ENCODE measurements around the gene SYPL1.
"Not testable (repeated sequence)": the region's sequence is repeated elsewhere in the genome, so short reads cannot be mapped to it uniquely, and the experiment has no call there.

Gene SYPL1

DNA sequence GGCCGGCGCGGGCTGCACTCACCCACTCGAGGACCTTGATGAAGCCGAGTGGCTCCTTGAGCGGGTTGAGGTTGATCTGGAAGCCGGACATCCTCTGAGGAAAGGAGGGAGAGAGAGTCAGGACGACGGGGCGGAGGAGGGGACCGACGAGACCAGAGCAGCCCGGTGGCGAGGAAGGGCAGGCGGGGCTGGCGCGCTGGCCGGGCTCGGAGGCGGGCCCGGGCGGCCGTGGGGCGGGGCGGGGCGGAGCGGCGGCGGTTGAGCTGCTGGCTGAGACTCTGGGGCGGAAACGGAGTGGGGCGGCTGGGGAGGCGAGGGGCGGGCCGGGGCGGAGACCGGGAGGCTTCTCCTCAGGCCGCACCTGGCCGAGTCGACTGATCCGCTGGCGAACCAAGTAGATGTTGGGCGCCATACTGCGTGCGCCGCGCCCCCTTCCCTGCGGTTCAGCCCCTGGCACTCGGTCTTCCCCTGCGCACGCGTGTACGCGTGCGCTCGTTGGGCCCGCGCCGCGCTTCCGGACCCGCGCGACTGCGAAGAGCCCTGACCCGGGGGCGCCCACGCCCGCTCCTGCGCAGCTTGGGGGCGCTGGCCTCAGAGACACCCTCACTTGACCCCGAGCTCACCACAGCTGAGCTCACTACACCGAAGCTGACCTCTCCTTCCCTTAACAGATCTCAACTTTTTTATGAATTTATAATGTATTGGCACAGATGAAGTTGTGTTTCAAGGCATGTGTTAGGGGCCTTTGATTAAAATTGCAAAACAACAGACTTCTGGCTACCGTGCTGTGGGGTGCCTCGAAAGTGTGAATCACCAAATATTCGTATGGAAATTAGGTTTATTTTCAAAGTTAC lies at the start of gene SYPL1:
SYPL1 (minus strand) TSS at position 195 of the 854 bp plus-strand sequence; CDS start at position 91, 104 bp downstream.
- DNase-seq = peak; percentile 86 to 89

DNA sequence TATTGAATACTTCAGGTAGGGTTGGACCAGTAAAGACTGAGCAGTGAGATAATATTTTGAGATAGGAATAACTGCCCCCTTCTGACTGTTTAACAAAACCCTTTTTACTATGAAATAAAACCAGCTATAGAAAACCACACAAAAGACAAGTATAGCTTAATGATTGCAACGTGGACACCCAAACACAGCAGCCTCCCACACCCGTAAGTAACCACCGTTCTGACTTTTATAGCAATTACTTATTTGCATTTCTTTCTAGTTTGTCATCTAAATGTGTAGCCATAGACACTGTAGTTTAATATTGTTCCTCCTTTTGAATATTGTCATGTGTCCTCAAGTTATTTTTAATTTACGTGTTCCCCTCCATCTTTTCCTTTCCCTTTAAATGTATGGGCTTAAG lies 42.9 kb upstream of the SYPL1 start:
- no peak for DNase-seq

DNA sequence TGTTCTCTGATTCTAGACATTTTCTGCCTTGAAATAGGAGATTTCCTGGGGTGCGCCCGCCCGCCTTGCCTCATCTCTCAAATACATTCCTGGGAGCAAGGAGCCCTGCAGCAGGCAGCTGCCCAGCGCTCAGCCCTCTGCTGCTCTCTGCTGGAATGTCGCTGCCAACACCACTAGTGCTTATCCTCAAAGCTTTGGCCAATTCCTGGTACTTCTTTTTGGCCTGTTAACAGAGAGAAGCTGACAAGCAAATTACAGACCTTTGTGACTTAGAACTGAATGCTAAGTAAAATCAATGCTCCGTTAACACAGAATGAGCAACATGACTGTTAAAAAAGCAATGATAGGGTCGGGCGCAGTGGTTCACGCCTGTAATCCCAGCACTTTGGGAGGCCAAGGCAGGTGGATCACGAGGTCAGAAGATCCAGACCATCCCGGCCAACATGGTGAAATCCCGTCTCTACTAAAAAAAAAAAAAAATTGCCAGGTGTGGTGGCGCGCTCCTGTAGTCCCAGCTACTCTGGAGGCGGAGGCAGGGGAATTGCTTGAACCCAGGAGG lies 41.9 kb upstream of the SYPL1 start:
- peak; percentile 18 to 81 for DNase-seq

DNA sequence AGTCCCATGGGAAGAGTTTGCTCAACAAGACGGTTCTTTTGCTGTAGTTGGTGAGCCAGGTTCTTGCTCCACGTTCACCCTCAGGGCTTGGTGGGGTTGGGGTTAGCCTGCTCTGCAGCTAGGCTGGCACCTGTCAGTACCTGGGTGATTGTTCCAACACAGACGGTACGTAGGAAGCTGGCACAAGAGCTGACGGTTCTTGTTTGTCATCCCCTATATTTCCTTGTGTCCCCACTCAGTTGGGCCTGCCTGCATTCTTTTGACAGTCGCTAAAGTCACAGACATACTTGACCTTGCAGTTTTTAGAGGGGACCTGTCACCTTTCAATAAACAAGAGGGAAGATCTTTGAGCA lies 40.2 kb upstream of the SYPL1 start:
- no peak for DNase-seq

DNA sequence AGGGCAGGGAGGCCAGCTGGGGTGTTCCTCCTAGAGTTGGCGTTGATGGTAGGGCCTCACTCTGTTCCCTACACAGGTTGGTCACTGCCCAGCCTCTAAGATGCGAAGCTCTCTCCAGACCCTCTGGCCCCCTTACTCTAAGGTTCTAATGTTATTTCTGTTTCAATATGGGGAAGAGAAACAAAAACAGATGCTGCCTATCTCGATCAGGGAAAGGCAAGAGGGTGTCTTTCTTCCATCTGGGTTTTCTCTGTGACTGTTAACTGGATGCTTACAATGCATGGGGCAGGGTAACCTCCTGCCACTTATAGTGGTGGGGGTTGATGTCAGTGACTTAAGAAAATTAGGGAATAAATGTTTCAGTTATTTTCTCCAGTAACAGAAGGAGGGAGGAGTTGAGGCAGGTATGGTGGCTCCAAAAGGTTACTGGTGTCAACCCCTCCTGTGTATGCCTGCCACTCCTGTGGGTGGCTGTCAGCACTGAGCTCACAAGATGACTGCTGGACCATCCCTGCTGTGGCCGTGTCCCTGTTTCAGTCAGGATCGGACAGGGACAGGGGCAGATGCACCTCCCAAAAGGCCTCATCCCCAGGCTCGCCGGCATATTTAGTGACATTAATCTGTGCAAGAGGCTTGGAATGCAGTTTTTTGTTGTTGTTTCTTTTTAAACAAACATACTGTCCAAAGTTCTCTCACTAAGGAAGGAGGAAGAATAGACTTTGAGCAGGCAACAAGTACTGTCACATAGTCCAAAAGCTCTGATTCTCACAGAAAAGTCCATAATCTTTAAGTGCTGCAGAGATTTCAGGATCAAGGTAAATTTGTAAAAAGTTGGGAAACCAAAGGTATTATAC lies 39.6 kb upstream of the SYPL1 start:
- no peak for DNase-seq

DNA sequence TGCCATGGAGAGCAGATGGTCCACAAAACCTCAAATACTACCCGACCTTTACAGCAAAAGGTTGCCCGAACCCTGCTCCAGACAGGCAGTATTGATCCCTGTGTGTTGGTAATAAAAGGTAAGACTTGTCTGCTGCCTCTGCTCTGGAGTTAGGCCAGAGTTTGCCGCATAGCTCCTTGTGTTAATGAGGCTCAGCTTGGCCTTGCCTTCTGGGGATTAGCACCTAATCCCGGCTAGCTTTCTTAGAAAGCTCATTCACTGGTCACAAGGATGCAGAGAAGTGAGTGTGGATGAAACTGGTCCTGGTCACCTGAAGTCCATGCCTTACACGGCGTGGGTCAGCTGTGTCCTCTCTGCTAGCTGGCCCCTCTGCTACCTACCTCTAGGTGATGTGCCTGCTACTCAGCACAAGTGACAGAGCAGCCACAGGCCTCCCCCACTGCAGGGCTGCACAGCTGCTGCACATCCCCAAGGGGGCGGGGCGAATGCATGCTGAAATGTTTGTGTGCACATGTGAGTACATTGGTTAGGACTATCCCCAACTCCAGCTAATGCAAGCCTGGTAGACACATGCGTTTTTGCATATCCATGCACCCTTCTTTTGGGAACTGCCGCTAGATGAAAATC lies 31.7 kb upstream of the SYPL1 start:
- DNase-seq = no peak

DNA sequence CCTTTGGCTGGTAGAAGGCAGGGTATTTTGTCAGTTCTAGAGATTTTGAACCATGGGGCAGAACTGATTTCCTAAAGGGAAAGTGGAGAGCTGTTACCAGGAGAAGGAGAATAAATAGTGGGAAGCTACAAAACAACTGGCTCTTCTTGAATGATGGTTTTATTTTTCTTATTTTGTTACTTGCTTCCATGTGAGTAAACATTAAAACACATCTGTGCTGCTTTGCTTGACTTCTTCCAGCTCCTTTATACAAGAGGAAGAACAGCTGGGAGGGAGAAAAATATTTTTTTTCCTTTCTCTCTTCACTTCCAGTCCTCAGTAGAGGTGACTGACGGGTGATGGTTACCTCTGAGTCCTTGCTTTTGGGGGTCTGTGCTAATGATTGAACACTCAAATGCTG lies 30.0 kb upstream of the SYPL1 start:
- DNase-seq = no peak

DNA sequence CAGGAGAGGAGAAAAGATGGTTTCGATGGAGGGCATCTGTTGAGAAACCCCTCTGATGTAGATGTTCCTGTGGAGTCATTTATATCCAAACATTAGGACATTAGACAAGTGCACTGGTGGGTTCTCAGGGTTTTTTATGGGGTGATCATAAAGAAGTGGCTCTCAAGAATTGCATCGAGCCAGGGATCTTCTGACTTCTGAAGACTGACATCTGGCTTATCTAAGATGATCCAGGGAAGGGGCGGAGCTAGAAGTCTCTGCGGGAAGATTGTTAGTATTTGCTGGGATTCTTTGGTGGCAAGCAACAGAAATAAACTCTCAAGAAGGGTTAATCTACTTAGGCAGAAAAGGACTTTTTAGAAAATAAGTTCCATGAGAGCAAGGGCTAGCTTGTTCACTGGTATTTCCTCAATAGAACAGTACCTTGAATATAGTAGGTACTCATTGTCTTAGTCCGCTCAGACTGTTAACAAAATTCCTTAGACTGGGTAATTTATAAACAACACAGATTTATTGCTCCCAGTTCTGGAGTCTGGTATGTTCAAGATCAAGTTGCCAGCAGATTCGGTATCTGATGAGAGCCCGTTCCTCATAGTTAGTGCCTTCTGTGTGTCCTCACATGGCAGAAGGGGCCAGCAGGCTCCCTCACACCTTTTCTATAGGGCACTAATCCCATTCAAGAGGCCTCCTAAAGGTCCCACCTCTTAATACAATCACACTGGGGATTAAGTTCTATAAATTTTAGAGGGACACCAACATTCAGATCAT lies 28.5 kb upstream of the SYPL1 start:
- DNase-seq = no peak

DNA sequence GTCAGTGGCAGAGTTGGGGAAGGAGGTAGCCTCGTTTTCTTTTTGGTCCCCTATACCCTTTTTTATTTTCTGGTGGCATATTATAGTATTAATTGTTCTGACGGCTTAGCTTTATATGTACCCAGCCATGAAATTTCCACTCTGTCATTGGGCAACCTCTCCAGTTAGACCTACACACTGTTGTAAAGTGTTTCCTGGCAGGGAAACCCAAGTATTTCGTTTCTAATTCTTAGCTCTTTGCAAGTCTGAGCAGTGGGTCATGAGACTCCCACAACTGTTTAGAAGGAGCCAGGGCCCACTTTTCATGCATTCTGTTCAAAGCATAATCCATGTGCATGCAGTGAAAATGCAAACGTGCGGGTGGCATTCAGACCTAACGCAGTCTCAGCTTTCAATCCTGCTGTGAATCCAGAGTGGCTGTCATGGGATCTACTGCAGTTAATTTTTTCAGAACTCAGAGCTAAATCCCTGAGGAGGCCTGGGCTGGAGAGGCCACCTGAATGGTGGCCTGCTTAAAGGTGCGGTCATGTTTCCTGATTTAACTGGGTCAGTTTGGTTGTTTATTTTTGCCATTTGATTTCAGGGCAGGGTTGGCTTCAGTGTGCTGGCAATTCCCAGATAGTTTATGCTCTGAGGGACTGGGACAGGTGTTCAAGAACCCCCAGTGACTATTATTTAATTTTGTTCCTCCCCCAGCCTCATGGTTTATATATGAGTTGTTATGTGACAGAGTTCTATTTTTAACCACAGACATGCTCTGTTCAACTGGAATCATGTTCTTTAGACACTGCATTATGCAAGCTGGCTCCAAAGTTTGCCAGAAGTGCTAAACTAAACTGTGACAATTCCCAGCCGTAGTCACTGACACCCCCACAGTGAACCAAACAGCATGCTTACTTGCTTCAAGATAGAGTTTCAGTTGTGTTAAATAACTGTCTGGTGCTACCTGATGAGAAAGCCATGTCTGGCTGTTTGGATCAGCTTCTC lies 27.4 kb upstream of the SYPL1 start:
- DNase-seq = no peak

DNA sequence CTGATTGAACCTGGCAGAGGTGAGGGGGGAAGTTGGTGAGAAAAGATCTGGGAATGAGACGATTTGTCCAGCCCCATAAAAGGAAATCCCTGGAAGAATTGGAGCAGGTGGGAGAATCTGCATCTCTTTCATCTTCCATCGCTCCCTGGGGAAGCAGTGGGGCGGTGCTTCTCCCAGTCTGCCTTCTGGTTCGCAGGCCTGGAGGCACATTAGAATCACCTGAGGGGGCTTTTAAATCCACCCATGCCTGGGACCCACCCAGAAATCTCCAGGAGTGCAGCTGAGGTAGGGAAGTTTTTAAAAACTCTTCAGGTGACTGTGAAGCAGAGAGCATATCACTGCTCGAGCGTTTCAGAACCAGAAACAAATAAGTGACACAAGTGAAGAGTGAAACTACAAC lies 26.7 kb upstream of the SYPL1 start:
- no peak for DNase-seq

DNA sequence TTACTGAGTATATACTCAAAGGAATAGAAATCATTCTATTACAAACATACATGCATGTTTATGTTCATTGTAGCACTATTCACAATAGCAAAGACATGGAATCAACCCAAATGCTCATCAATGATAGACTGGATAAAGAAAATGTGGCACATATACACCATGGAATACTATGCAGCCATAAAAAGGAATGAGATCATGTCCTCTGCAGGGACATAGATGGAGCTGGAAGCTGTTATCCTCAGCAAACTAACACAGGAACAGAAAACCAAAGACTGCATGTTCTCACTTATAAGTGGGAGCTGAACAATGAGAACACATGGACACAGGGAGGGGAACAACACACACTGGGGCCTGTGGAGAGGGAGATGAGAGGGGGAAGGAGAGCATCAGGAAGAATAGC lies 26.1 kb upstream of the SYPL1 start:
- not testable (repeated sequence) for DNase-seq

DNA sequence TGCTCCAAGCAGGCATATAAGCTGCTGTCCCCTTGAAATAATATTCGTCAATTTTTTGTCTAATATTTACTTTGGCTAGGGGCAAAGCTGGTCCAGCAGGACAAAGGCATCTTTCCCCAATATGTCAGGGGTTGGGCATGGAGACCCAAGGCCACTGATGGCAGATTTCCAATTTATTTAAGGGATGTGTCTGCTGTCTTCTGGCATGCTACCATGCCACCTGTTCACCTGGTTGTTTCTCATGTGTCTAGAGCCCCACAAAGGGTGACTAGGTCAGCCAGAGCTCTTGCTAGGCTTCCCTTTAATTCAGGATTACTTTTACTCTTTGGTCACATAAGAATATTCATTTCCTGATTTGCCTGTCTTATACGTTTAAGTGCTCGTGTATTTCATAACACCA lies 22.1 kb upstream of the SYPL1 start:
- DNase-seq = no peak

DNA sequence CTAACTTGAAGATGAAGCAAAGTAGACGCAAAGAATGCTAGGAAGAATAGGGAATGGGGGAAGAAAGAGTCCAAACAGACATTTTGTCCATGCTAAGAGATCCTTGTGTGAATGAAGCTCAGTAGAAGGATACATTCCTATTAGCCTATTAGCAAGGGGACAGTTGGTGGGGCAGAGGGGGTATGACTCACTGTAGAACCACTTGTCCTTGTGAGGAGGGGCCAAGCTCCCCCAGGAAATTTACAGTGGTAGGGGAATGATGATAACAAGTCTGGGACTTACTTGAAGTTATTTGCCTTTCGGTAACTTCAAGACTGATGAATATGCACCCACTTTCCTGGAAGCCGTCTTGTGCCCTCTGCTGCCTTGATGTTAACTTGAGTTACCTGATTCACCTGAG lies 17.2 kb upstream of the SYPL1 start:
- DNase-seq = no peak

DNA sequence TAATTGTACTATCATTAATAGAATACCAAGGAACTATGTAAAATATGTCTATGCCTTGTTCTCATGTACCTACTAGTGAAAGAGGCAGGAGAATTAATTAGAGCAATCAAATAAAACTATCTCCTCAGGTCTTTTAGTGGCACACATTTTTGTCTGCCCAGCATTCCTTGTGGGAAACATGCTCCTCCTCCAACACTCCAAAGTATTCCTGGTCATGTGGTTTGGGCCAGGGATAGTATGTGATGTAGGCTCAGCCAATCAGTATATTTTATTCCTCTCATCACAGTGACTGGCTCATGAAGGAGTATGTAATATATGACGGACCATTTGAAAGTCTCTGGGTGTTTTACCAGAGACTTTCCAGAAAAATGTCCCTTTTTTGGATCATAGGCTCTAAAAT lies 16.7 kb upstream of the SYPL1 start:
- DNase-seq = no peak

DNA sequence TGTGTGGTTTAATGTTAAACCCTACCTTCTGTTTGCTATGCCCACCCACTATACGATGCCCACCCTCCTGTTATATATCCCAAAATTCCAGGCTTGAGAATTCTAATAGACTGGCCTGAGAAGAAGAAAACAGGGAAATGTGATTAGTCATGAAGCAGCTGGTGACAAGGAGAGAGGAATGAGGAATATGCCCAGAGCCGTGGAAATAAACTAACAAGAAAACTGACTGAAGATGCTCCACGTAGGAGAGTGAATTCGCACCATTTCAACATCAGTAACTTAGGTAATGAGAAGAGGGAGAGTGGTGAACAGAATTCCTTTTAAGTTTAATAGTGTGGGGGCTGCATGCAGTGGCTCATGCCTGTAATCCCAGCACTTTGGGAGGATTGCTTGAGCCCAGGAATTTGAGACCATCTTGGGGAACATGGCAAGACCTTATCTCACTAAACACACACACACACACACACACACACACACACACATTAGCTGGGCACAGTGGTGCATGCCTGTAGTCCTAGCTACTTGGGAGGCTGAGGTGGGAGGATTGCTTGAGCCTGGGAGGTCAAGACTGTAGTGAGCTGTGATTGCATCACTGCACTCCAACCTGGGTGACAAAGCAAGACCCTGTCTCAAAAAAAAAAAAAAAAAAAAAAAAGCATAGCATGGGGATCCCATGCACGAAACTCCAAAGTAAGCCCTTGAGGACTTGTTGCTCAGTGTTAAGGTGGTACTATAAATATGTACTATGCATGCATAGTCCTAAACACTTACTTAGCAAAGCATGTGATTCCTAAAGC lies 16.1 kb upstream of the SYPL1 start:
- DNase-seq = no peak

DNA sequence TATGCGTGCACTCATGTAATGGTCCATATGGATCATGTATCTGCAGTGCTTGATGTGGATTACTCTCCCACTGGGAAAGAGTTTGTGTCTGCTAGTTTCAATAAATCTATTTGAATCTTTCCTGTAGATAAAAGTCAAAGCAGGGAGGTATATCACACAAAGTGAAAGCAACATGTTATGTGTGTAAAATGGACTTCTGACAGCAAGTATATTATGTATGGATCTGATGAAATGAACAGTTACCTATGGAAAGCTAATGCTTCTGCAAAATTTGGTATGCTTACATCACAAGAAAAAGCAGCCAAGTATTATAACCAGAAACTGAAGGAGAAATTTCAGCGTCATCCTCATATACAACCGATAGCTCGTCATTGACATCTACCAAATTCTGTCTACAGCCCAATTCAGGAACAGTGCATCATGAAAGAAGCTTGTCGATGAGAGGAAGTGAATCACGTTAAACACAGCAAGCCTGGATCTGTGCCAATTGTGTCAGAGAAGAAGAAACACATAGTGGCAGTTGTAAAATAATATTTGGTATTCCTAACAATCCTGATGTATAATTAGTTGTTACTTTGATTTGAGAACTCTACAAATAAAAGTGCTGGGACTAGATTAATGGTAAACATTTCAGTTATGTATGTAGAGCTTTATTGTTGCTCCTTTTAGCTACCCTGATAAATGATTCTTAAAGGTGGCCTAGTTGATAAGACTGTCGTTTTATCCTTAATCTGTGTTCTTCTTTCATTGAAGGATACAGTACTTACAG lies 14.2 kb upstream of the SYPL1 start:
- DNase-seq = peak in 1 of 2 donors; percentile 56

DNA sequence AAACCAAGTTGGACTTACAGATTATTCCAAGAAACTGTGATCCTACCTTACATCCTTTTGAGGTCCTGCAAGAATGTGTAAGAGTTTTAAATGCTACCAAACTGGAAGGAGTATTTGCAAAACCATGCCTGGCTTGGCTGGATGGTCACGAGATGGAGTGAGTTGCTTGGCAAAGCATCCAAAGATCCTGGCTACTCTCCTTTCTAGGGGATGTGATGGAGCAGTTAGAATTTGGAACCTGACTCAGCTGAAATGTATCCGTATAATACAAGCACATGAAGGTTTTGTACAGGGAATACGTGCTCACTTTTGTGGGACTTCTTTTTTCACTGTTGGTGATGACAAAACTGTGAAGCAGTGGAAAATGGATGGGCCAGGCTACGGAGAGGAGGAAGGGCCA lies 13.3 kb upstream of the SYPL1 start:
- no peak for DNase-seq

DNA sequence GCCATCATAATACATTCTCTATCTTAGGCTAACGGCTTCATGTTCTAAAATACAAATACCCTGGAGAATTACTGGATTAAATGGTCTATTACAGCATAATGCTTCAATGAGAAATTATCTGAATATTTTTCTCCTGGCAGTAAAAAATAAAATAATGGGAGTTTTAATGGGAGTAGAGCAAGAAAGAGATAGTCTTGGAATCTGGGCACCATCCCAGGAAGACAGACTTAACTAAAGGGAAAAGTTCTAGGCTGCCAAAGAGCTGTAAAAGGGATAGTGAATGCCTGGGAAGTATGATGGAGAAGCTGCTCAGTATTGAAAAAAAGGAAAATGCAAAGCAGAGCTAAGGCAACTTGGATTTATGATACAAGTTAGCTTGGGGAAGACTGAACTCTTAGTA lies 12.1 kb upstream of the SYPL1 start:
- no peak for DNase-seq

DNA sequence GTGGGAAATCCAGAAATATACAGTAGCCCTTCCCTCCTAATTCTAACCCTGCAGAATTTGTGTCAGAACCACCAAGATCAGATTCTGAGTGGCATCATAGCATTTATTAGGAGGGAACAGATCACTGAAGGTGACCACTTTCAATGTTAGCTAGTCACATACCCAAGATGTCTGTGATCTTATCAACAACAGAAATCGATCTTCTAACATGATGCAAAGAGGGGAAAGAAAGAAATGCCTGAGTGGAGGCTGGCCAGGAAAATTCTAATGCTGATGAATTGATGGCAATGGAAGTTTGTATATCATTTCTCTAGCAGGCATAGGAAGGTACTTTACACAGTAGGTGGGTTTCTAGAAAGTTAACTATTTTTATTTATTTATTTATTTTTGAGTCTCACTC lies 10.6 kb upstream of the SYPL1 start:
- no peak for DNase-seq

All from bone marrow (tissue), 2 donors.